TTC549 (cell line): Measurements from ENCODE around the gene UAP1L1.
"Not testable (repeated sequence)": the region's sequence is repeated elsewhere in the genome, so short reads cannot be mapped to it uniquely, and the experiment has no call there.

Experiments
- FAIRE-seq: peaks from 2 replicates; lab custom pipeline; 2012; peaks lifted over from hg19 to GRCh38; lab: Jason Lieb, UNC

Gene UAP1L1

GRCh38 chr9:137077010-137077747 is at the start of gene UAP1L1:
Gene UAP1L1, plus strand, starts transcription at chr9:137077517. Its CDS starts 16 bp downstream, at chr9:137077533.
- FAIRE-seq, result no peak

GRCh38 chr9:137028263-137029057 is 48.9 kb upstream of the UAP1L1 start:
- FAIRE-seq, result no peak

- FAIRE-seq, result no peak
These were observed 48.0 kb upstream of the UAP1L1 start for GRCh38 chr9:137029058-137029936.

GRCh38 chr9:137030006-137030405 is 47.3 kb upstream of the UAP1L1 start:
- no peak for FAIRE-seq

- no peak for FAIRE-seq
These were observed 46.5 kb upstream of the UAP1L1 start for GRCh38 chr9:137030538-137031527.

GRCh38 chr9:137031904-137032640 is 45.2 kb upstream of the UAP1L1 start, which contains the start of gene FUT7:
Gene FUT7, minus strand, starts transcription at chr9:137032088. Its CDS starts 97 bp downstream, at chr9:137031991.
- FAIRE-seq, result no peak

- no peak for FAIRE-seq
These were observed 44.5 kb upstream of the UAP1L1 start for GRCh38 chr9:137032858-137033257.

GRCh38 chr9:137033481-137033880 is 43.8 kb upstream of the UAP1L1 start:
- FAIRE-seq, result not testable (repeated sequence)

- no peak for FAIRE-seq
These were observed 43.1 kb upstream of the UAP1L1 start for GRCh38 chr9:137034039-137034708.

- FAIRE-seq, result no peak
These were observed 42.4 kb upstream of the UAP1L1 start for GRCh38 chr9:137034709-137035506.

- no peak for FAIRE-seq
These were observed 41.8 kb upstream of the UAP1L1 start for GRCh38 chr9:137035507-137035834.

GRCh38 chr9:137035937-137036336 is 41.4 kb upstream of the UAP1L1 start:
- no peak for FAIRE-seq

GRCh38 chr9:137037035-137037434 is 40.3 kb upstream of the UAP1L1 start:
- FAIRE-seq, result no peak

GRCh38 chr9:137037483-137037882 is 39.8 kb upstream of the UAP1L1 start:
- FAIRE-seq, result no peak

- no peak for FAIRE-seq
These were observed 38.4 kb upstream of the UAP1L1 start for GRCh38 chr9:137038916-137039315.

GRCh38 chr9:137039611-137040366 is 37.5 kb upstream of the UAP1L1 start:
- FAIRE-seq, result no peak

- no peak for FAIRE-seq
These were observed 36.7 kb upstream of the UAP1L1 start for GRCh38 chr9:137040568-137040967.

- no peak for FAIRE-seq
These were observed 36.2 kb upstream of the UAP1L1 start for GRCh38 chr9:137041124-137041523.
